ENCODE data around the gene HYAL4.
"Not testable (repeated sequence)": the region's sequence is repeated elsewhere in the genome, so short reads cannot be mapped to it uniquely, and the experiment has no call there.

HYAL4 gene

DNA sequence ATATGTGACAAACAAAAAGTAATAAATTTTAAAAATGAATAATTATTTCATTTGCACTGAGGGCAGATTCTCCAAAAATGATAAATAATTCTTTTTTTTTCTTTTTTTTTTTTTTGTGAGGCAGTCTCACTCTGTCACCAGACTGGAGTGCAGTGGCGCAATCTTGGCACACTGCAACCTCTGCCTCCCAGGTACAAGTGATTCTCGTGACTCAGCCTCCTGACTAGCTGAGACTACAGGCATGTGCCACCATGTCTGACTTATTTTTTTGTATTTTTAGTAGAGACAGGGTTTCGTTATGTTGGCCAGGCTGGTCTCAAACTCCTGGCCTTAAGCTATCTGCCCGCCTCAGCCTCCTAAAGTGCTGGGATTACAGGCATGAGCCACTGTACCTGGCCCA lies 25.2 kb upstream of the HYAL4 start:
- H3K9me3 ChIP-seq (ENCODE audit: insufficient read depth, low read depth, low read length); H3K36me3 ChIP-seq (ENCODE audit: insufficient read depth, low read depth, low read length); H3K9ac ChIP-seq (ENCODE audit: low read depth, low read length); H3K27me3 ChIP-seq (ENCODE audit: insufficient read depth, low read length); H3K27ac ChIP-seq (ENCODE audit: low read length); H3K4me1 ChIP-seq (ENCODE audit: insufficient read depth, low read length); H3K4me3 ChIP-seq (ENCODE audit: low read length): not testable (repeated sequence)

GRCh38 chr7:123820864-123821263 lies 24.1 kb upstream of the HYAL4 start:
- H3K36me3 ChIP-seq (ENCODE audit: insufficient read depth, low read depth, low read length), result no peaks in the 10 kb centered on the region
- no peaks in the 10 kb centered on the region for H3K9me3 ChIP-seq (ENCODE audit: insufficient read depth, low read depth, low read length)
- no peak overlapping the region for H3K9ac ChIP-seq (ENCODE audit: low read depth, low read length)
- no peaks in the 10 kb centered on the region for H3K4me1 ChIP-seq (ENCODE audit: insufficient read depth, low read length)
- H3K27me3 ChIP-seq (ENCODE audit: insufficient read depth, low read length), result no peaks in the 10 kb centered on the region
- H3K27ac ChIP-seq (ENCODE audit: low read length), result no peak overlapping the region
- H3K4me3 ChIP-seq (ENCODE audit: low read length), result no peak overlapping the region

DNA sequence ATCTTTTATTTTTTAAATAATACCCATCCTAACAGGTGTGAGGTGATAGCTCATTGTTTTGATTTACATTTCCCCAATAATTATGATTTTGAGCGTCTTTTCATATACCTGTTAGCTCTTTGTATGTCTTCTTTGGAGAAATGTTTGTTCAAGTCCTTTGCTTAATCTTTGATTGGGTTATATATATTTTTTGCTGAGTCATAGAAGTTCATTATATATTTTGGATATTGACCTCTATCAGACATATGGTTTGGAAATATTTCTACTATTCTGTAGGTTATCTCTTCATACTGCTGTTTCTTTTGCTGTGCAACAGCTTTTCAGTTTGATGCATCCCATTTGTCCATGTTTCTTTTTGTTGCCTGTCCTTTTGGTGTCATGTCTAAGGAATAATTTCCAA lies 23.6 kb upstream of the HYAL4 start:
- H3K9ac ChIP-seq (ENCODE audit: low read depth, low read length), result no peak overlapping the region
- no peaks in the 10 kb centered on the region for H3K36me3 ChIP-seq (ENCODE audit: insufficient read depth, low read depth, low read length)
- no peaks in the 10 kb centered on the region for H3K27me3 ChIP-seq (ENCODE audit: insufficient read depth, low read length)
- H3K9me3 ChIP-seq (ENCODE audit: insufficient read depth, low read depth, low read length), result no peaks in the 10 kb centered on the region
- no peak overlapping the region for H3K27ac ChIP-seq (ENCODE audit: low read length)
- H3K4me1 ChIP-seq (ENCODE audit: insufficient read depth, low read length), result no peaks in the 10 kb centered on the region
- no peak overlapping the region for H3K4me3 ChIP-seq (ENCODE audit: low read length)

DNA sequence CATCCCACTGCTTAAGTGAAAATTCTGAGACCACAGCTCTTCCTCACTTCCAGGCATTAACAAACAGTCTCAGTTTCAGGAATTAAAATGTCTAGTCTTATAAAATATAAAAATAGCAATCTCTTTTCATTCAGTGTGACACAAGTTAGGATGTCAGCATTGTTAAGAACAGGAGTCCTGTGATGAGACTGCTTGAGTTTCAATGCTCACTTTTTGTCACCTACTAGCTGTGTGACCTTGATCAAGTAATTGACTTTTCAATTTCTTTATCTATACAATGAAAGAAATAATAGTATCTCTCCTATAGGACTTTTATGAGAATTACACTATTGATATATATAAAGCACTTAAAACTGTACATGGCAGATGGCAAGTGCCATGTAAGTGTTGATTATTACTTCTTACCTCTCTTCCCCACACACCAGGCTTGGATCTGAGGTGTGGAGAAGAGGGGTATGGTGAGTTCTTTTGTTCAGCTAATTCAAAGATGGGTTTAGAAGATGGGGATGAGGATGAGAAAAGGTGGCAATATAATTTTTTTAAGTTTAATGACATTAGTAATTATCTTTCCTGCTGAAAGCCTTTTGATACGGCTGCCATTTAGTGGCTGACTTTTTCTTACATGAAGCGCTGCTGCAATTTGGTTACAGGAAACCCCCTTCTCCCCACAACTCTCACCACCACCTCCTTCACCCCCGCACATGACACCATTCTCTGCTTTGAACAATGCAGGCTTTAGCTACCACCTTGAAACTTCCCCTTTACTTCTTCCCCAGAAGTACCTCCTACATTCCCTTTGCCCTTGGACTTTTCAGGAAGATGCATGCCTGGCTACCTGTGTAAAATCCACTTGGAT lies 20.8 kb upstream of the HYAL4 start:
- Histone ChIP-seq H3K9ac (ENCODE audit: low read depth, low read length) (no peak overlapping the region), H3K36me3 (ENCODE audit: insufficient read depth, low read depth, low read length) (no peaks in the 10 kb centered on the region), H3K9me3 (ENCODE audit: insufficient read depth, low read depth, low read length) (no peaks in the 10 kb centered on the region), H3K27me3 (ENCODE audit: insufficient read depth, low read length) (no peaks in the 10 kb centered on the region), H3K4me3 (ENCODE audit: low read length) (no peak overlapping the region), H3K4me1 (ENCODE audit: insufficient read depth, low read length) (no peaks in the 10 kb centered on the region), H3K27ac (ENCODE audit: low read length) (no peak overlapping the region)

GRCh38 chr7:123824754-123825067 lies 20.3 kb upstream of the HYAL4 start:
- H3K9ac ChIP-seq (ENCODE audit: low read depth, low read length), result no peak overlapping the region
- H3K27ac ChIP-seq (ENCODE audit: low read length), result no peak overlapping the region
- no peaks in the 10 kb centered on the region for H3K4me1 ChIP-seq (ENCODE audit: insufficient read depth, low read length)
- H3K4me3 ChIP-seq (ENCODE audit: low read length), result no peak overlapping the region
- no peaks in the 10 kb centered on the region for H3K9me3 ChIP-seq (ENCODE audit: insufficient read depth, low read depth, low read length)
- H3K36me3 ChIP-seq (ENCODE audit: insufficient read depth, low read depth, low read length), result no peaks in the 10 kb centered on the region
- H3K27me3 ChIP-seq (ENCODE audit: insufficient read depth, low read length), result no peaks in the 10 kb centered on the region

DNA sequence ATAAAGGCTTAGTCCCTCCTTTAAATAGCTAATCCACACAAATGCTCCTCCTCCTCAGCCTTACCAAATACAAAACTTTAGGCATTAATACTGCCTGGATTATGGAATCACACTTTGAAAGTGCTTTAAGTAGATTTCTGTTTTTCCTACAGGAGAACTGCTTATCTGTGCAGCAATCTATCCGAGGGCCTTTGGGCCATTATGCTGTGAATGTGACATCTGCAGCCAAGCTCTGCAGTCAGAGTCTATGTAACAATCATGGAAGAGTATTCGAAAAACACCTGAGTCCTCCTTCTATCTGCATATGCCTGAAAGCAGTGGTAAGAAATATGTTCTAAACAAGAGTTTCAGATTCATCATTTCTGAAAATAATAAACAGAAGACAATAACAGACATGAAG lies 16.2 kb upstream of the HYAL4 start:
- no peak overlapping the region for H3K9ac ChIP-seq (ENCODE audit: low read depth, low read length)
- H3K9me3 ChIP-seq (ENCODE audit: insufficient read depth, low read depth, low read length), result no peaks in the 10 kb centered on the region
- no peak overlapping the region for H3K27ac ChIP-seq (ENCODE audit: low read length)
- no peaks in the 10 kb centered on the region for H3K36me3 ChIP-seq (ENCODE audit: insufficient read depth, low read depth, low read length)
- H3K4me1 ChIP-seq (ENCODE audit: insufficient read depth, low read length), result no peaks in the 10 kb centered on the region
- H3K4me3 ChIP-seq (ENCODE audit: low read length), result no peak overlapping the region
- no peaks in the 10 kb centered on the region for H3K27me3 ChIP-seq (ENCODE audit: insufficient read depth, low read length)

GRCh38 chr7:123836656-123837055 lies 8.3 kb upstream of the HYAL4 start:
- H3K9ac ChIP-seq (ENCODE audit: low read depth, low read length), result no peak overlapping the region
- no peaks in the 10 kb centered on the region for H3K27me3 ChIP-seq (ENCODE audit: insufficient read depth, low read length)
- no peaks in the 10 kb centered on the region for H3K9me3 ChIP-seq (ENCODE audit: insufficient read depth, low read depth, low read length)
- H3K4me3 ChIP-seq (ENCODE audit: low read length), result no peak overlapping the region
- no peak overlapping the region for H3K27ac ChIP-seq (ENCODE audit: low read length)
- no peaks in the 10 kb centered on the region for H3K36me3 ChIP-seq (ENCODE audit: insufficient read depth, low read depth, low read length)
- H3K4me1 ChIP-seq (ENCODE audit: insufficient read depth, low read length), result no peaks in the 10 kb centered on the region

- H3K27ac ChIP-seq (ENCODE audit: low read length); H3K9ac ChIP-seq (ENCODE audit: low read depth, low read length); H3K4me1 ChIP-seq (ENCODE audit: insufficient read depth, low read length); H3K27me3 ChIP-seq (ENCODE audit: insufficient read depth, low read length); H3K36me3 ChIP-seq (ENCODE audit: insufficient read depth, low read depth, low read length); H3K4me3 ChIP-seq (ENCODE audit: low read length); H3K9me3 ChIP-seq (ENCODE audit: insufficient read depth, low read depth, low read length): not testable (repeated sequence)
These were observed 5.9 kb upstream of the HYAL4 start for GRCh38 chr7:123839106-123839505.

GRCh38 chr7:123844142-123844541 lies 827 bp upstream of the HYAL4 start:
- H3K27me3 ChIP-seq (ENCODE audit: insufficient read depth, low read length); H3K36me3 ChIP-seq (ENCODE audit: insufficient read depth, low read depth, low read length); H3K9ac ChIP-seq (ENCODE audit: low read depth, low read length); H3K4me3 ChIP-seq (ENCODE audit: low read length); H3K9me3 ChIP-seq (ENCODE audit: insufficient read depth, low read depth, low read length); H3K27ac ChIP-seq (ENCODE audit: low read length); H3K4me1 ChIP-seq (ENCODE audit: insufficient read depth, low read length): not testable (repeated sequence)

DNA sequence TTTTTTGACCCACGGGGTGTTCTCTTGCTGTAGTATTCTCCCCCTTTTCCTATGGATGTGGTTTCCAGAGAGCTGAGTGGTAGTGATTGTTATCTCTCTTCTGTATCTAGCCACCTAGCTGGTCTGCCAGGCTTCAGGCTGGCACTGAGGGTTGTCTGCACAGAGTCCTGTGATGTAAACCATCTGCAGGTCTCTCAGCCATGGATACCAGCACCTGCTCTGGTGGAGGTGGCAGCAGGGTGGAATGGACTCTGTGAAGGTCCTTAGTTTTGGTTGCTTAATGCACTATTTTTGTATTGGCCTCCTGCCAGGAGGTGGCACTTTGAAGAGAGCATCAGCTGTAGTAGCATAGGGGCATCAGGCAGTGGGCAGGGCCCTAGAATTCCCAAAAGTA lies 851 bp downstream of the HYAL4 start:
- no peaks in the 10 kb centered on the region for H3K4me1 ChIP-seq (ENCODE audit: insufficient read depth, low read length)
- H3K9ac ChIP-seq (ENCODE audit: low read depth, low read length), result no peak overlapping the region
- H3K27me3 ChIP-seq (ENCODE audit: insufficient read depth, low read length), result no peaks in the 10 kb centered on the region
- no peak overlapping the region for H3K27ac ChIP-seq (ENCODE audit: low read length)
- no peaks in the 10 kb centered on the region for H3K36me3 ChIP-seq (ENCODE audit: insufficient read depth, low read depth, low read length)
- no peaks in the 10 kb centered on the region for H3K9me3 ChIP-seq (ENCODE audit: insufficient read depth, low read depth, low read length)
- no peak overlapping the region for H3K4me3 ChIP-seq (ENCODE audit: low read length)

GRCh38 chr7:123846217-123846891 lies 1.4 kb downstream of the HYAL4 start:
- Histone ChIP-seq H3K27me3 (ENCODE audit: insufficient read depth, low read length) (no peaks in the 10 kb centered on the region), H3K4me1 (ENCODE audit: insufficient read depth, low read length) (no peaks in the 10 kb centered on the region), H3K27ac (ENCODE audit: low read length) (no peak overlapping the region), H3K9ac (ENCODE audit: low read depth, low read length) (no peak overlapping the region), H3K36me3 (ENCODE audit: insufficient read depth, low read depth, low read length) (no peaks in the 10 kb centered on the region), H3K9me3 (ENCODE audit: insufficient read depth, low read depth, low read length) (no peaks in the 10 kb centered on the region), H3K4me3 (ENCODE audit: low read length) (no peak overlapping the region)

- H3K4me3 ChIP-seq (ENCODE audit: low read length), result no peak overlapping the region
These were observed 2.9 kb downstream of the HYAL4 start for GRCh38 chr7:123847868-123848267.

More at GRCh38 chr7:123847868-123848267, 2.9 kb downstream of the HYAL4 start:
- Histone ChIP-seq H3K36me3 (ENCODE audit: insufficient read depth, low read depth, low read length) (no peaks in the 10 kb centered on the region), H3K27me3 (ENCODE audit: insufficient read depth, low read length) (no peaks in the 10 kb centered on the region), H3K9ac (ENCODE audit: low read depth, low read length) (no peak overlapping the region), H3K27ac (ENCODE audit: low read length) (no peak overlapping the region), H3K4me1 (ENCODE audit: insufficient read depth, low read length) (no peaks in the 10 kb centered on the region), H3K9me3 (ENCODE audit: insufficient read depth, low read depth, low read length) (no peaks in the 10 kb centered on the region)
